HepG2 (cell line): ENCODE data around the gene RBM28. TPM values are rescaled to one million over a fixed set of nuclear protein-coding genes. Genes with fewer than 3 reads are reported as not detected.

ENCODE experiments used
- ATAC-seq: fragments of 200-7000 bp; cut with Tn5 transposase; 3 replicates; pipeline ENCODE4 v1.9.1; 2020; ENCODE audit warnings: mild to moderate bottlenecking, moderate library complexity
- BruUV-seq: library from RNA; stranded (reverse); fragments of 400-500 nt; replicated peaks from 2 replicates; lab custom pipeline; 2021; lab: Mats Ljungman, UMichigan
- CTCF ChIA-PET: fragments of 300-600 bp; formaldehyde crosslinking; extraction: SDS; loops from one replicate; lab custom pipeline; 2021; ENCODE audit warnings: low total read pairs, inconsistent platforms, low intra/inter-chr PET ratio; lab: Yijun Ruan, JAX
- POLR2A ChIA-PET: fragments of 350-600 bp; sonication (Branson Sonifier 250); formaldehyde crosslinking; loops from one replicate; lab custom pipeline; 2020; ENCODE audit warnings: antibody characterized with exemption, inconsistent platforms; lab: Yijun Ruan, JAX
- DNase-seq: peaks from one replicate; pipeline ENCODE4 v3.0.0-alpha.2; 2015; ENCODE audit warnings: low spot score
- FAIRE-seq: peaks from 3 replicates; lab custom pipeline; 2011; peaks lifted over from hg19 to GRCh38; lab: Jason Lieb, UNC
- H2AFZ ChIP-seq: one replicate; pipeline ENCODE4 v1.6.1; 2011; ENCODE audit warnings: low read length, inconsistent platforms
- H3K27ac ChIP-seq: fragments of 300-600 bp; 3 replicates; pipeline ENCODE4 v1.8.0; 2011; ENCODE audit warnings: mixed run types, mild to moderate bottlenecking, mixed read lengths, low read length, inconsistent platforms; ENCODE audit not compliant: insufficient read depth; ENCODE audit errors: extremely low read length
- H3K27me3 ChIP-seq, 2 experiments: fragments of 200-600 bp in 1 of 2; 2 replicates in 1 of 2; 3 replicates in 1 of 2; pipeline versions ENCODE4 v1.6.0 to v1.8.0; 2011; ENCODE audit warnings: low read length in 2 of 2, mild to moderate bottlenecking in 2 of 2, moderate library complexity in 2 of 2, inconsistent platforms in 1 of 2; ENCODE audit not compliant: insufficient read depth in 2 of 2, control insufficient read depth in 1 of 2
- H3K36me3 ChIP-seq, 2 experiments: fragments of 200-600 bp in 1 of 2; replicated peaks in 1 of 2; 2 replicates in 1 of 2; 3 replicates in 1 of 2; pipeline versions ENCODE4 v1.5.1 to v1.8.0; 2011; ENCODE audit warnings: low read length in 2 of 2, inconsistent platforms in 1 of 2; ENCODE audit not compliant: insufficient read depth in 2 of 2, control insufficient read depth in 1 of 2
- H3K4me1 ChIP-seq: 2 replicates; pipeline ENCODE4 v1.5.1; 2012; ENCODE audit warnings: low read length, inconsistent platforms; ENCODE audit not compliant: insufficient read depth
- H3K4me2 ChIP-seq: 2 replicates; pipeline ENCODE4 v1.6.0; 2011; ENCODE audit warnings: low read depth, low read length, inconsistent platforms
- H3K4me3 ChIP-seq, 3 experiments: fragments of 200-600 bp in 1 of 3; sonication (generic), shearing (Covaris generic) in 1 of 3; replicated peaks in 1 of 3; 2 replicates each; pipeline ENCODE4 v1.5.1; 2011 to 2016; ENCODE audit warnings: low read length in 3 of 3, inconsistent platforms in 2 of 3, low read depth in 2 of 3, mild to moderate bottlenecking in 2 of 3, control low read depth in 1 of 3, mixed read lengths in 1 of 3; ENCODE audit not compliant: insufficient read depth in 1 of 3
- H3K79me2 ChIP-seq: one replicate; pipeline ENCODE4 v1.6.1; 2011; ENCODE audit warnings: low read length, inconsistent platforms; ENCODE audit not compliant: insufficient read depth
- H3K9ac ChIP-seq: 2 replicates; pipeline ENCODE4 v1.6.0; 2011; ENCODE audit warnings: mild to moderate bottlenecking, low read depth, low read length, inconsistent platforms; ENCODE audit not compliant: insufficient read depth
- H3K9me3 ChIP-seq: 2 replicates; pipeline ENCODE4 v1.5.1; 2012; ENCODE audit warnings: mild to moderate bottlenecking, low read length
- H4K20me1 ChIP-seq: 2 replicates; pipeline ENCODE4 v1.6.0; 2011; ENCODE audit warnings: inconsistent platforms, mild to moderate bottlenecking, low read length, moderate library complexity; ENCODE audit not compliant: insufficient read depth
- FOXA3 ChIP-seq: IDR thresholded peaks from 2 replicates; pipeline ENCODE4 v1.6.1; 2016; ENCODE audit warnings: missing genetic modification reagents, missing compliant biosample characterization
- GPN1 ChIP-seq: sonication (generic); formaldehyde crosslinking; IDR thresholded peaks from 2 replicates; pipeline ENCODE4 v1.5.1; 2020; ENCODE audit warnings: missing genetic modification reagents, borderline replicate concordance
- IKZF5 ChIP-seq: IDR thresholded peaks from 2 replicates; pipeline ENCODE4 v1.6.1; 2018; ENCODE audit warnings: missing genetic modification reagents, mild to moderate bottlenecking, missing compliant biosample characterization
- NPAS2 ChIP-seq: sonication (generic); formaldehyde crosslinking; IDR thresholded peaks from 2 replicates; pipeline ENCODE4 v1.8.0; 2022; ENCODE audit warnings: mild to moderate bottlenecking, missing genetic modification reagents, borderline replicate concordance
- SSRP1 ChIP-seq: IDR thresholded peaks from 2 replicates; pipeline ENCODE4 v1.6.1; 2016; ENCODE audit warnings: control low read depth
- TP53 ChIP-seq: sonication (generic); formaldehyde crosslinking; conservative IDR thresholded peaks from 2 replicates; pipeline ENCODE4 v1.4.0; 2020; ENCODE audit warnings: missing genetic modification reagents
- ZBTB7B ChIP-seq: sonication (generic); formaldehyde crosslinking; IDR thresholded peaks from 2 replicates; pipeline ENCODE4 v1.4.0; 2020; ENCODE audit warnings: missing genetic modification reagents
- ZNF121 ChIP-seq: sonication (generic); formaldehyde crosslinking; IDR thresholded peaks from 2 replicates; pipeline ENCODE4 v1.5.0; 2020; ENCODE audit warnings: mild to moderate bottlenecking, missing genetic modification reagents
- ZNF335 ChIP-seq: sonication (generic); formaldehyde crosslinking; IDR thresholded peaks from 2 replicates; pipeline ENCODE4 v1.4.0; 2020; ENCODE audit warnings: missing genetic modification reagents
- WGBS: methylation state at CpG from one replicate; pipeline ENCODE4 v1.1.6; 2017; ENCODE audit warnings: low lambda C conversion rate; 5-methylcytosine and 5-hydroxymethylcytosine counted together
- in situ Hi-C: cut with HindIII; loops from 2 replicates; pipeline ENCODE4 v1.10.0; 2017; ENCODE audit warnings: low pct_unique_long_range_greater_than_20kb; ENCODE audit not compliant: extremely low pct_ligation_motif_present
- intact Hi-C: fragments of 100-400 bp; cut with micrococcal nuclease; formaldehyde crosslinking; loops from one replicate; pipeline ENCODE4 v1.10.0; 2022; ENCODE audit not compliant: unreplicated experiment
- polyA plus RNA-seq, 8 experiments: library from polyadenylated mRNA; depleted of rRNA in 3 of 8; stranded (reverse) in 7 of 8; unstranded in 1 of 8; fragments of >200 nt; fragmentation: Illumina TruSeq in 4 of 8; extraction: Trizol in 4 of 8; gene quantifications; 2 replicates each; pipeline versions ENCODE4 v1.2.1 to v1.2.3, GENCODE V29; 2011 to 2016; ENCODE audit warnings: low read depth in 4 of 8, missing spikeins in 1 of 8, mixed read lengths in 1 of 8; ENCODE audit not compliant: insufficient read depth in 1 of 8
- total RNA-seq, 5 experiments: library from RNA; depleted of rRNA; stranded (reverse); fragments of >200 nt; fragmentation: Illumina TruSeq; extraction: Trizol; gene quantifications; 2 replicates each; pipeline ENCODE4 v1.2.3, GENCODE V29; 2016; ENCODE audit warnings: low read depth in 1 of 5

RBM28 gene
- total and polyA plus RNA-seq, 2 of the 13 experiments (the other 11 are each of a cell fraction or from before 2014, with no cell fraction given): 20.5 to 49.0 TPM

DNA sequence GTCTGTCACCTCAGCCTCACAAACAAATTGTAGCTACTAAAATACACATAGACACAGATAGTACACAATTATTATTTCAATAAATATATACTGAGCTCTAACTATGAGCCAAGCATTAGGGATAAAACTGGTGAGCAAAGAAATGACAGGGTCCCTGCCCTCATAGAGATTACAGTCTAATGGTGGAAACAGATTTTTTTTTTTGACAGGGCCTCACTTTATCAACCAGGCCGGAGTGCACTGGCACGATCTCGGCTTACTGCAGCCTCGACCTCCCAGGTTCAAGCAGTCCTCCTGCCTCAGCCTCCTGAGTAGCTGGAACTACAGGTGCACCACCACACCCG is 695 bp upstream of the RBM28 start:
- Histone ChIP-seq H3K27ac (no peak overlapping the region), H4K20me1 (peaks cover 2% of the 10 kb centered on the region; the same call in 1 of the 2 replicates), H3K9ac (no peak overlapping the region), H3K4me3 (no peak overlapping the region), H3K4me1 (peaks cover 19% of the 10 kb centered on the region), H3K36me3 (peaks cover 3 to 4% of the 10 kb centered on the region in 2 experiments; a peak in 2 of 5 replicates), H3K9me3 (no peaks in the 10 kb centered on the region), H2AFZ (peak overlapping the region; percentile 98), H3K27me3 (peaks cover 0 to 4% of the 10 kb centered on the region in 2 experiments; a peak in 1 of 5 replicates), H3K4me2 (peak overlapping the region; percentile 80; the same call in 1 of the 2 replicates), H3K79me2 (peaks cover 30% of the 10 kb centered on the region)
- TF ChIP-seq ZNF335 (CRISPR knock-in tag): no peak
- TF ChIP-seq IKZF5: no peak
- TF ChIP-seq ZBTB7B (CRISPR knock-in tag): no peak
- TF ChIP-seq SSRP1 (CRISPR knock-in tag): no peak
- TF ChIP-seq NPAS2: no peak
- no peak for TF ChIP-seq TP53 (CRISPR knock-in tag)
- ATAC-seq (no peak), FAIRE-seq (no peak), DNase-seq (no peak)
- ChIA-PET CTCF (no interaction called here), POLR2A (interaction anchor here (0.6 to 1.1 kb wide), 5 partner anchors 47 to 339 kb away, joined by 3 to 4 read pairs (median 4); no protein-coding TSS in a partner anchor)
- WGBS: 87% methylated on average over 5 of the region's 5 CpGs
- no TSS peak for BruUV-seq
- intact Hi-C loops: no loop called here
- in situ Hi-C loops: no loop called here

GRCh38 chr7:128341733-128342132 is 2.0 kb downstream of the RBM28 start:
- Histone ChIP-seq H3K9ac (peak overlapping the region; percentile 25), H3K4me3 (peak overlapping the region in 1 of 3 experiments; percentile 76; a peak in 3 of 6 replicates), H3K27ac (no peak overlapping the region), H3K79me2 (peaks cover 30% of the 10 kb centered on the region), H3K4me2 (peak overlapping the region; percentile 80), H3K4me1 (peaks cover 19% of the 10 kb centered on the region), H2AFZ (no peak overlapping the region), H3K36me3 (peaks cover 7 to 26% of the 10 kb centered on the region in 2 experiments), H4K20me1 (peaks cover 2% of the 10 kb centered on the region; the same call in 1 of the 2 replicates), H3K9me3 (no peaks in the 10 kb centered on the region), H3K27me3 (no peaks in the 10 kb centered on the region)
- TF ChIP-seq ZNF121 (peak; percentile 44; the same call in 1 of the 2 replicates), GPN1 (CRISPR knock-in tag) (no peak), FOXA3 (CRISPR knock-in tag) (no peak)
- 87% methylated on average over 6 of the region's 6 CpGs for WGBS
- no TSS peak for BruUV-seq
- CTCF ChIA-PET: no interaction called here
- POLR2A ChIA-PET: no interaction called here
- DNase-seq (no peak), ATAC-seq (no peak), FAIRE-seq (no peak)
- intact Hi-C loops: no loop called here
- in situ Hi-C loops: no loop called here
